Measurements from ENCODE around the gene REN. TPM values are rescaled to one million over a fixed set of nuclear protein-coding genes. Genes with fewer than 3 reads are reported as not detected.

Gene REN
- total and polyA plus RNA-seq, 2 experiments from 2014 or later: not detected

GRCh38 chr1:204151552-204152309 lies 14.4 kb downstream of the REN start, which contains the start of gene ETNK2:
ETNK2 (minus strand) TSS chr1:204152044; CDS start chr1:204151852, 192 bp downstream.
- Histone ChIP-seq H3K27me3 (ENCODE audit: insufficient read depth) (peaks cover 19% of the 10 kb centered on the region; the same call in 1 of the 2 replicates), H3K36me3 (ENCODE audit: insufficient read depth) (no peaks in the 10 kb centered on the region), H3K4me3 (peak within 1 kb of the TSS; percentile 85), H4K20me1 (replicated peaks; ENCODE audit: insufficient read depth) (no peaks in the 10 kb centered on the region), H3F3A (replicated peaks; ENCODE audit: low read depth) (no peaks in the 10 kb centered on the region; the same call in 1 of the 2 replicates), H3K27ac (ENCODE audit: low read depth) (no peak within 1 kb of the TSS), H3K79me2 (replicated peaks; ENCODE audit: insufficient read depth) (no peaks in the 10 kb centered on the region), H3K9me2 (ENCODE audit: insufficient read depth) (no peaks in the 10 kb centered on the region), H2AFZ (peak within 1 kb of the TSS; percentile 97), H3K4me2 (peak within 1 kb of the TSS; percentile 92), H3K4me1 (ENCODE audit: insufficient read depth) (peaks cover 31% of the 10 kb centered on the region)
- Mint-ChIP-seq H3K9me3 (no peaks in the 10 kb centered on the region), H3K27me3 (ENCODE audit: insufficient read depth, low read depth, poor library complexity) (peaks cover 26% of the 10 kb centered on the region), H3K4me1 (peaks cover 48% of the 10 kb centered on the region), H3K27ac (no peak within 1 kb of the TSS), H3K4me3 (peak within 1 kb of the TSS; percentile 81), H3K36me3 (ENCODE audit: low read depth) (no peaks in the 10 kb centered on the region; the same call in 1 of the 3 replicates)
- TF ChIP-seq POLR2AphosphoS5 (IDR thresholded peaks at IDR 0.05; ENCODE audit: low read depth) (0 out of 2 replicates have a peak, but pooled peaks have one; percentile 40), CREB1 (CRISPR knock-in tag; IDR thresholded peaks at IDR 0.05; ENCODE audit: low read depth) (peak; percentile 70), ZNF114 (CRISPR knock-in tag; IDR thresholded peaks at IDR 0.05) (no peak)
- DNase-seq (ENCODE audit: low spot score): peak; percentile 65
- ATAC-seq: peak; percentile 20

DNA sequence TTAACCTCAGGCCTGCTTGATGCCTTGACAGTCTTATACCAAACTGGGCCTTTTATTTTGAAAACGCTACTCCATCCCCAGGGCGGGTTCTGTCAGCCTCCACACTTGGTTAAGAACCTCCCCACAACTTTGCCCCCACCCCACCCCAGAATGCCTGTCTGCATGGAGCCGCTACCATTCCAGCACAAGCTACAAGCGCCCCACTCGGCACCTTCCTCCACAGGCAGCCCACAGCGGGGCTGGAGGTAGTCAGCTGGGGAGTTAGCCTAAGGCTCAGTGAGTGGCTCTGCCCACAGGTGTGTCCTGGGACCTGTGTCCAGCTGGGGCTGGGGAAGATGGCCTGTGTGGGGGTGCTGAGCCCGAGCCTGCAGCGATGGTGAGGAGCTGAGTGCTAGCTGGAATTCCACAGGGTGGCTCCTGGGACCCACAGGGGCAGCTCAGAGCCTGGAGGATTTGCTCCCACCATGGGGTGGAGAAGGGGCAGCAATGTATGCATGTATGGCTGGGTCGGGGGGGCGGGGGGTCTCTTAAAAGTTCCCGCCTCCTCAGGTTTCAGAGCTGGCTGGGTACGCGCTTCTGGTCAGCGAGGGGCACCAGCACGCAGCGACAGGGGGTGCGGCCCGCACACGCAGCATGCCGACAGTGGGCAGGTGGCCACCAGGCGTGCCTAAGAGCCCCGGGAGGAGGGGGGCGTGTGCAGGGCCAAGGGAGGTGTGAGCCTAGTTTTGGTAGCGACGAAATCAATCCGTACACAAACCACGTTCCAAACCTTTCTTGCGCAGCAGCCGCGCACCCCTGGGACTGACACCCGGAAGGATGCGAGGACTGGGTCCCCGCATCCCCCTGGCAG lies 15.2 kb downstream of the REN start:
- no peaks in the 10 kb centered on the region; the same call in 1 of the 2 replicates for H3F3A ChIP-seq (replicated peaks; ENCODE audit: low read depth)
- Mint-ChIP-seq H3K9me3 (no peaks in the 10 kb centered on the region), H3K4me3 (peak overlapping the region; percentile 69), H3K27ac (no peak overlapping the region), H3K27me3 (ENCODE audit: insufficient read depth, low read depth, poor library complexity) (peaks cover 30% of the 10 kb centered on the region), H3K4me1 (peaks cover 54% of the 10 kb centered on the region), H3K36me3 (ENCODE audit: low read depth) (no peaks in the 10 kb centered on the region; the same call in 1 of the 3 replicates)
- H3K4me3 ChIP-seq: peak overlapping the region; percentile 85
- H3K27me3 ChIP-seq (ENCODE audit: insufficient read depth): peaks cover 19% of the 10 kb centered on the region; the same call in 1 of the 2 replicates
- H3K36me3 ChIP-seq (ENCODE audit: insufficient read depth): no peaks in the 10 kb centered on the region
- no peaks in the 10 kb centered on the region for H3K9me2 ChIP-seq (ENCODE audit: insufficient read depth)
- TF ChIP-seq EZH2phosphoT487 (IDR thresholded peaks at IDR 0.05; ENCODE audit: unreplicated experiment): no peak
- TF ChIP-seq, protein P1, sequence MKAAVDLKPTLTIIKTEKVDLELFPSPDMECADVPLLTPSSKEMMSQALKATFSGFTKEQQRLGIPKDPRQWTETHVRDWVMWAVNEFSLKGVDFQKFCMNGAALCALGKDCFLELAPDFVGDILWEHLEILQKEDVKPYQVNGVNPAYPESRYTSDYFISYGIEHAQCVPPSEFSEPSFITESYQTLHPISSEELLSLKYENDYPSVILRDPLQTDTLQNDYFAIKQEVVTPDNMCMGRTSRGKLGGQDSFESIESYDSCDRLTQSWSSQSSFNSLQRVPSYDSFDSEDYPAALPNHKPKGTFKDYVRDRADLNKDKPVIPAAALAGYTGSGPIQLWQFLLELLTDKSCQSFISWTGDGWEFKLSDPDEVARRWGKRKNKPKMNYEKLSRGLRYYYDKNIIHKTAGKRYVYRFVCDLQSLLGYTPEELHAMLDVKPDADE (IDR thresholded peaks at IDR 0.05): no peak
- no peak for TF ChIP-seq JUNB (IDR thresholded peaks at IDR 0.05; ENCODE audit: unreplicated experiment)
- TF ChIP-seq REST (IDR thresholded peaks at IDR 0.05; ENCODE audit: unreplicated experiment): no peak
- TF ChIP-seq ZNF331 (CRISPR knock-in tag; IDR thresholded peaks at IDR 0.05; ENCODE audit: low read depth): no peak
- TF ChIP-seq CREB1 (CRISPR knock-in tag; IDR thresholded peaks at IDR 0.05; ENCODE audit: low read depth): no peak
- TF ChIP-seq ZNF114 (CRISPR knock-in tag; IDR thresholded peaks at IDR 0.05): no peak
- no peak for TF ChIP-seq POLR2AphosphoS5 (IDR thresholded peaks at IDR 0.05; ENCODE audit: low read depth)
- no peak for TF ChIP-seq STAT1 (IDR thresholded peaks at IDR 0.05; ENCODE audit: unreplicated experiment)
- no peaks in the 10 kb centered on the region for H3K79me2 ChIP-seq (replicated peaks; ENCODE audit: insufficient read depth)
- DNase-seq (ENCODE audit: low spot score) (peak; percentile 54), ATAC-seq (peak; percentile 11)
- peaks cover 32% of the 10 kb centered on the region for H3K4me1 ChIP-seq (ENCODE audit: insufficient read depth)
- peak overlapping the region; percentile 93 for H2AFZ ChIP-seq
- H3K4me2 ChIP-seq: peak overlapping the region; percentile 92
- no peak overlapping the region for H3K27ac ChIP-seq (ENCODE audit: low read depth)
- no peaks in the 10 kb centered on the region for H4K20me1 ChIP-seq (replicated peaks; ENCODE audit: insufficient read depth)

All from GM23338 (cell line).